ENCODE data around the gene OSGEPL1.

OSGEPL1 gene

GRCh38 chr2:189791338-189792042 lies 28.9 kb upstream of the OSGEPL1 start:
- TF ChIP-seq FOXP2 (optimal IDR thresholded peaks at IDR 0.05; ENCODE audit: borderline replicate concordance, extremely low read depth, extremely low read length, insufficient read depth) (no peak), POLR2AphosphoS5 (IDR thresholded peaks at IDR 0.05; ENCODE audit: low read depth, low read length) (no peak), SIN3A (IDR thresholded peaks at IDR 0.05; ENCODE audit: borderline replicate concordance, insufficient read depth, low read length) (no peak), REST (IDR thresholded peaks at IDR 0.05; ENCODE audit: insufficient read depth in 1 of 2, low read depth in 2 of 2, low read length in 2 of 2) (no peak)

GRCh38 chr2:189783927-189784867 lies 21.6 kb upstream of the OSGEPL1 start, which contains the start of the genes ORMDL1 and PMS1:
Gene ORMDL1 (minus strand): TSS chr2:189784339. CDS start chr2:189782595, 1,744 bp downstream.
Gene PMS1 (plus strand): TSS chr2:189784450. CDS start chr2:189791810, 7,360 bp downstream.
- peak; percentile 88 for TF ChIP-seq POLR2AphosphoS5 (IDR thresholded peaks at IDR 0.05; ENCODE audit: low read depth, low read length)
- TF ChIP-seq FOXP2 (optimal IDR thresholded peaks at IDR 0.05; ENCODE audit: borderline replicate concordance, extremely low read depth, extremely low read length, insufficient read depth) = peak; percentile 81
- TF ChIP-seq TAF1 (IDR thresholded peaks at IDR 0.05; ENCODE audit: borderline replicate concordance, insufficient read depth, low read length) = no peak; the same call in none of the 2 replicates
- TF ChIP-seq REST (IDR thresholded peaks at IDR 0.05; ENCODE audit: insufficient read depth in 1 of 2, low read depth in 2 of 2, low read length in 2 of 2) = 0 out of 4 replicates have a peak, but pooled peaks of 1 of the 2 experiments have one; percentile 29
- TF ChIP-seq SIN3A (IDR thresholded peaks at IDR 0.05; ENCODE audit: borderline replicate concordance, insufficient read depth, low read length) = peak; percentile 49; the same call in 1 of the 2 replicates

GRCh38 chr2:189783451-189783926 lies 20.9 kb upstream of the OSGEPL1 start:
- TF ChIP-seq FOXP2 (optimal IDR thresholded peaks at IDR 0.05; ENCODE audit: borderline replicate concordance, extremely low read depth, extremely low read length, insufficient read depth) (no peak), SIN3A (IDR thresholded peaks at IDR 0.05; ENCODE audit: borderline replicate concordance, insufficient read depth, low read length) (no peak), REST (IDR thresholded peaks at IDR 0.05; ENCODE audit: insufficient read depth in 1 of 2, low read depth in 2 of 2, low read length in 2 of 2) (no peak), POLR2AphosphoS5 (IDR thresholded peaks at IDR 0.05; ENCODE audit: low read depth, low read length) (no peak), TAF1 (IDR thresholded peaks at IDR 0.05; ENCODE audit: borderline replicate concordance, insufficient read depth, low read length) (no peak)

DNA sequence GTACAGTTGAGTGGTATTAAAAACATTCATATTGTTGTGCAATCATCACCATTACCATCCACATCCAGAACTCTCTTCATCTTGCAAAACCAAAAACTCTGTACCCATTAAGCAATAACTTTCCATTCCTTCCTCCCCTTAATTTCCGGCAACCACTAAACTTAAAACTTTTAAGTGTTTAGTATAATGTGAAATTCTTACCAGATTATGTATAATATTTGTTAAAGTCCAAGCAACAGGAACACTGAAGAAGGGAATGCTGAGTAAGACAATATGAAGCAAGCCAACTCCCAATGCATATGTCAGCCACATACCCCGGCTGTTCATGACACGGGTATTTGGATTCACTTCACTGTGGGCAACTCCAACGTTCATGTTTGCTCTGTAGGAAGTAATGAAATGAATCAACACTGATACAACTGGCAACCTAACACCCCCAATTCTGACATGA lies 19.7 kb upstream of the OSGEPL1 start:
- no peak for TF ChIP-seq POLR2AphosphoS5 (IDR thresholded peaks at IDR 0.05; ENCODE audit: low read depth, low read length)
- TF ChIP-seq TAF1 (IDR thresholded peaks at IDR 0.05; ENCODE audit: borderline replicate concordance, insufficient read depth, low read length) = no peak
- TF ChIP-seq FOXP2 (optimal IDR thresholded peaks at IDR 0.05; ENCODE audit: borderline replicate concordance, extremely low read depth, extremely low read length, insufficient read depth) = no peak
- TF ChIP-seq REST (IDR thresholded peaks at IDR 0.05; ENCODE audit: insufficient read depth in 1 of 2, low read depth in 2 of 2, low read length in 2 of 2) = no peak
- TF ChIP-seq SIN3A (IDR thresholded peaks at IDR 0.05; ENCODE audit: borderline replicate concordance, insufficient read depth, low read length) = no peak

Data from PFSK-1 (cell line).